Prostate gland (tissue), 2 donors: ENCODE data around the gene MITF.

Experiments
- CTCF ChIP-seq, 4 experiments: fragments of 200-600 bp in 2 of 4; fragments of 450-650 bp in 2 of 4; sonication (generic) in 2 of 4; IDR thresholded peaks; 1 replicate in 3 of 4; 2 replicates in 1 of 4; pipeline ENCODE4 v1.5.1; 2016 to 2019; ENCODE audit warnings: antibody characterized with exemption in 4 of 4, mild to moderate bottlenecking in 2 of 4, moderate library complexity in 2 of 4
- POLR2A ChIP-seq: fragments of 450-650 bp; IDR thresholded peaks from one replicate; pipeline ENCODE4 v1.6.1; 2016; ENCODE audit warnings: antibody characterized with exemption, mild to moderate bottlenecking

- TF ChIP-seq CTCF (IDR thresholded peaks at IDR 0.05) (no peak), POLR2A (no peak)
These were observed 168.3 kb downstream of the MITF start for GRCh38 chr3:69907554-69907953.
